Peyer's patch (tissue), 4 donors: Measurements from ENCODE around the gene CFAP221. TPM values are rescaled to one million over a fixed set of nuclear protein-coding genes. Genes with fewer than 3 reads are reported as not detected.

Experiments used
- DNase-seq, 3 donors: peaks; one replicate each; pipeline ENCODE4 v3.0.0-alpha.2; 2017 to 2019
- H3K27ac ChIP-seq, 4 donors: fragments of 200-600 bp; sonication (generic); one replicate each; pipeline ENCODE4 v1.5.1; 2016 to 2019
- H3K27me3 ChIP-seq, 2 donors: fragments of 200-600 bp; sonication (generic); one replicate each; pipeline ENCODE4 v1.5.1; 2019
- H3K36me3 ChIP-seq, 3 donors: fragments of 200-600 bp; sonication (generic); one replicate each; pipeline ENCODE4 v1.5.1; 2016 to 2019
- H3K4me1 ChIP-seq, 4 donors: fragments of 200-600 bp; sonication (generic); one replicate each; pipeline ENCODE4 v1.5.1; 2016 to 2019
- H3K4me3 ChIP-seq, 4 donors: fragments of 200-600 bp; sonication (generic); 1 replicate in 3 of 4; 2 replicates in 1 of 4; pipeline ENCODE4 v1.5.1; 2016 to 2019; ENCODE audit warnings: mild to moderate bottlenecking in 1 of 4
- H3K9me3 ChIP-seq, 4 donors: fragments of 200-600 bp; sonication (generic); one replicate each; pipeline ENCODE4 v1.5.1; 2016 to 2019; ENCODE audit warnings: mild to moderate bottlenecking in 1 of 4
- CTCF ChIP-seq, 6 experiments: fragments of 450-650 bp in 4 of 6; fragments of 200-600 bp in 2 of 6; sonication (generic) in 1 of 6; IDR thresholded peaks; one replicate each; pipeline ENCODE4 v1.5.1; 2017 to 2019; ENCODE audit warnings: antibody characterized with exemption in 6 of 6, mild to moderate bottlenecking in 3 of 6, moderate library complexity in 1 of 6
- POLR2A ChIP-seq, 2 donors: fragments of 450-650 bp; IDR thresholded peaks; one replicate each; pipeline ENCODE4 v1.5.1; 2017; ENCODE audit warnings: antibody characterized with exemption in 2 of 2, mild to moderate bottlenecking in 2 of 2, moderate library complexity in 2 of 2
- total RNA-seq, 4 donors: library from RNA; depleted of rRNA; stranded (reverse); fragments of >200 nt; gene quantifications; one replicate each; pipeline ENCODE4 v1.1.0, GENCODE V29; 2016

Gene CFAP221
- total RNA-seq: 1 to 10 TPM; 2.8 to 6.6 (median 3.6) TPM

- TF ChIP-seq POLR2A (IDR thresholded peaks at IDR 0.05) (no peak), CTCF (IDR thresholded peaks at IDR 0.05) (peak in 1 of 6 experiments; percentile 5)
- no peaks in the 10 kb centered on the region for H3K9me3 ChIP-seq
- H3K27me3 ChIP-seq: no peaks in the 10 kb centered on the region
- peak within 1 kb of the TSS; percentile 27 to 58 (median 44) for H3K4me3 ChIP-seq
- no peak within 1 kb of the TSS for H3K27ac ChIP-seq
- H3K36me3 ChIP-seq: no peaks in the 10 kb centered on the region
- peaks cover 0 to 20% (median 4%) of the 10 kb centered on the region in 4 donors for H3K4me1 ChIP-seq
- DNase-seq: peak; percentile 18 to 80 (median 80)
Measured at GRCh38 chr2:119544075-119544938, at the start of gene CFAP221. TSS of gene CFAP221 (plus strand) at chr2:119544449. CDS start at chr2:119546132, 1,683 bp downstream.

- H3K27ac ChIP-seq: no peak overlapping the region
- H3K9me3 ChIP-seq: peaks cover 0 to 10% (median 0%) of the 10 kb centered on the region in 4 donors
- no peak for DNase-seq
- no peaks in the 10 kb centered on the region for H3K4me1 ChIP-seq
- no peaks in the 10 kb centered on the region for H3K36me3 ChIP-seq
- H3K4me3 ChIP-seq: no peak overlapping the region
- TF ChIP-seq CTCF (IDR thresholded peaks at IDR 0.05): no peak
- TF ChIP-seq POLR2A (IDR thresholded peaks at IDR 0.05): no peak
- H3K27me3 ChIP-seq: no peaks in the 10 kb centered on the region
Measured at GRCh38 chr2:119495948-119496347, 48.3 kb upstream of the CFAP221 start.

- Histone ChIP-seq H3K27ac (no peak overlapping the region), H3K27me3 (no peaks in the 10 kb centered on the region), H3K4me1 (no peaks in the 10 kb centered on the region), H3K9me3 (peaks cover 0 to 10% (median 0%) of the 10 kb centered on the region in 4 donors), H3K4me3 (no peak overlapping the region), H3K36me3 (no peaks in the 10 kb centered on the region)
- no peak for DNase-seq
- TF ChIP-seq CTCF (IDR thresholded peaks at IDR 0.05) (no peak), POLR2A (IDR thresholded peaks at IDR 0.05) (no peak)
Measured at GRCh38 chr2:119496682-119497081, 47.6 kb upstream of the CFAP221 start.

GRCh38 chr2:119508756-119509155 lies 35.5 kb upstream of the CFAP221 start:
- no peak for TF ChIP-seq CTCF (IDR thresholded peaks at IDR 0.05)
- no peak for TF ChIP-seq POLR2A (IDR thresholded peaks at IDR 0.05)
- H3K9me3 ChIP-seq: no peaks in the 10 kb centered on the region
- H3K4me1 ChIP-seq: no peaks in the 10 kb centered on the region
- H3K27me3 ChIP-seq: no peaks in the 10 kb centered on the region
- no peaks in the 10 kb centered on the region for H3K36me3 ChIP-seq
- H3K27ac ChIP-seq: no peak overlapping the region
- DNase-seq: no peak
- no peak overlapping the region for H3K4me3 ChIP-seq

- no peak for DNase-seq
- no peaks in the 10 kb centered on the region for H3K9me3 ChIP-seq
- H3K4me3 ChIP-seq: no peak overlapping the region
- no peaks in the 10 kb centered on the region for H3K36me3 ChIP-seq
- H3K27ac ChIP-seq: no peak overlapping the region
- no peaks in the 10 kb centered on the region for H3K27me3 ChIP-seq
- no peak for TF ChIP-seq CTCF (IDR thresholded peaks at IDR 0.05)
- TF ChIP-seq POLR2A (IDR thresholded peaks at IDR 0.05): no peak
- no peaks in the 10 kb centered on the region for H3K4me1 ChIP-seq
Measured at GRCh38 chr2:119511989-119512388, 32.3 kb upstream of the CFAP221 start.
